HCEC 1CT (cell line): ENCODE data around the gene TNS1.
"Not testable (repeated sequence)": the region's sequence is repeated elsewhere in the genome, so short reads cannot be mapped to it uniquely, and the experiment has no call there.

ENCODE experiments used
- DNase-seq: peaks from one replicate; pipeline ENCODE4 v3.0.0-alpha.2; 2017

TNS1 gene

DNA sequence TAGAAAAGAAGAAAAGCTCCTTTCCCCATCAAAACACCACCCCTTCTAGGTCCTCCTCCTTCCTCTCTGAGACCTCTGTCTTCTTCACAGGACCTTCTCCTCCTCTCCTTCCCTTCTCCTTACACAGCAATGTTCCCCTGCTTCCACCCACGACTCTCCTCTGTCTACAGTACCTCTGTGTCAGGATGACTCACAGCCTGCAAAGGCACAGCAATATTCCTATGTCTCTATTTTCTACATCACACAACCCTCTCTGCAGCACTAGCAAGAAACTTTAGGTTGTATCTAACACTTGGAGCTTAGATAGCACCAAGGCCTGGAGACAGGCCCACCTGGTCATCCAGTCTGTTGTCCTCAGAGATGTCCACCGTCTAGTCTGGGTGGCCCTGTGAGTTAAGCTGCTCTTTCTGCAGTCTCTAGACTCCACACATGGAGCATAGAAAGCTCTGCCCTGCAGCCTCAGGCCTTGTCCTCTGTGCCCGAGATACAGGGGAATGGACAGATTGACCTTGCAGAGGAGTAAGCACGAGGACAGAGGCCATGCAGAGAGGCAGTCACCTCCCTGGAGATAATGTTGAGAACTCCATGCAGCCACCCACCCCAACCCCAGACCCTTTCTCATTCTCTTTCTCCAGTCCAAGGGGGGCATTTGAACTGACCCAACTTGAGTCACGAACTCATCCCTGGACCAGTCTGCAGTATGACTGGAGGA, 212.0 kb downstream of the TNS1 start:
- peak; percentile 54 for DNase-seq

DNA sequence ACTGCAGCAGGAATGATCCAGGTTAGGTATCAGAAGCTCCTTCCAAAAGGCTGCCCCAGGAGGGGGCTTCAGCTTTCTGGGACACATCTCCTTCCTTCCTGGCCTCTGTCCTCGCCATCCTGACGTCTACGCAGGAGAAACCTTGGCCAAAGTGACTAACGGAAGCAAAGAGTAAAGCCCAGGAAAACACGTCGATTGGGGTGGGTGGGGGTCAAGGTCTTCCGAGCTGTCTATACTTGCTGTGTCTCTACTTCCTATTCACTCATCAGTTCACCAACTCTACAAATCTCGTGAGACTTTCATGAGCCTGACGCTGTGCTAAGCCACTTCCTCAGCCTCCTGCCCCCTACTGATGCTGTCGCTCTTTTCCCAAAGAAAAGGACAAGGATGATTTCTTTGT, 212.6 kb downstream of the TNS1 start:
- DNase-seq: no peak

DNA sequence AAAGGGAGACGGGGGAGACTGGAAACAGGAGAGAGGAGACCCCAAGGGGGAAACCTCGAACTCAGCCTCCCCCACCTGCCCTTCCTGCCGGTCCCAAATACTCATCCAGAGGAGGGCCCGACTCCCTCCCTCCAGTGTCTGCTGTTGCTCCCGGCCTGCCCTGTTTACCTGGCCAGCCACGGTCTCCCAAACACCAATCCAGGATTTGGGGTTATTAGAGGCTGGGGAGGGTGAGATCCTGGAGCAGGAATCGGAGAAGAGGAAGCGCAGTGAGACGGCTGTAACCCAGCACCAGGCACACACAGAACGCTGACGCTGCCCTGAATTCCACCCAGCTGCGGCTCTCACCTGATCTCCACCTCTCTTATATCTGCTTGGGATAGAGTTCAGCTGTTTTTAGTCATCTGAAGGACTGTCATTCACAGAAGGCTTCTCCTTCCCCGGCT, 213.0 kb downstream of the TNS1 start:
- DNase-seq: no peak

DNA sequence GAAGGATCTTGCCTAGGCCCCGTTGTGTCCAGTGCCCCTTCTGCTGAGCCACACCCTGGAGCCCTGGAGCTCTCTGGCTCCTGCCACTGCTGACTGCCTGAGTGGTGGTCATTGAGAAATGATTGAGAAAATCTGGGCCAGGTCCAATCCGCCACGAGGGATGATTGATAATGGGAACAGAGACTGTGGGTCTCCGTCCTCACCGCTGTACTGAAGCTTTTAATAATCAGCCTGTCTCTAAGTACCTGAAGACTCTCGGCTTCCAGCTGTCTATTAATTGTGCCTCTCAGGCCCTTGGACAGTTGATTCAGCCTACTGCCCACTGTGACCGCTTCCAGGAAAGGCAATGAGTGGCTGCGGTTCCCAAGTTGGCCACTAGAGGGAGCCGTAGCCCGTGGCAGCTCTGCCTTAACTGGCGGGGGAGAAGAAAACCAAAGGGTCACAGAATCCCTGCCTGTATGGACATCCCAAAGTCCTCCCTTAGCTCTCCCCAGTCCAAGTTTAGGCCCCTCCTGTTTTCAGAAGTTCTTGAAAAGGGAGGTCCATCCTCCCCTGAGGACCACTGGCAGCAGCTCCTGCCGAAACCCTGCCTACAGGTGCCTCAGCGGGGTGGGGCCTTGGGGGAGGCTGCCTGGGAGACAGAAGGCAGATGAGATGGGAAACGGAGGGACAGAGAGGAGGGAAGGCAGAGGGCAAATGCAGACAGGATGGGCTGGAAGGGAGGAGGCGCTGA, 213.6 kb downstream of the TNS1 start:
- peak; percentile 34 for DNase-seq

DNA sequence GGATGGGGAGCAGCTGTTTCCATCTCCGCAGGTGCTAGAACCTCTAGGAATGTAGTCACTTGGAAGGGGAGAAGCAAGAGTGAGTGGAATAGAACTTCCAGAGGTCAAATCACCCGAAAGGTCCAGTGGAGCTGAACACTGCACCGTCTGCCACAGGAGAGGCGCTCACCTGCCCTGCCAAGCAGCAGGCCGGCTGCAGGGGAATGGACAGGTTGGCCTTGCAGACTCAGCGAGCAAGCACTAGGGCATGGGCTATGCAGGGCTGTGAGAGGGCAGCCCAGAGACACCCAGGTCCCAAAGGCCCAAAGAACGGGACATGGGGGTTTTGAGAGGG, 214.2 kb downstream of the TNS1 start:
- DNase-seq: no peak

DNA sequence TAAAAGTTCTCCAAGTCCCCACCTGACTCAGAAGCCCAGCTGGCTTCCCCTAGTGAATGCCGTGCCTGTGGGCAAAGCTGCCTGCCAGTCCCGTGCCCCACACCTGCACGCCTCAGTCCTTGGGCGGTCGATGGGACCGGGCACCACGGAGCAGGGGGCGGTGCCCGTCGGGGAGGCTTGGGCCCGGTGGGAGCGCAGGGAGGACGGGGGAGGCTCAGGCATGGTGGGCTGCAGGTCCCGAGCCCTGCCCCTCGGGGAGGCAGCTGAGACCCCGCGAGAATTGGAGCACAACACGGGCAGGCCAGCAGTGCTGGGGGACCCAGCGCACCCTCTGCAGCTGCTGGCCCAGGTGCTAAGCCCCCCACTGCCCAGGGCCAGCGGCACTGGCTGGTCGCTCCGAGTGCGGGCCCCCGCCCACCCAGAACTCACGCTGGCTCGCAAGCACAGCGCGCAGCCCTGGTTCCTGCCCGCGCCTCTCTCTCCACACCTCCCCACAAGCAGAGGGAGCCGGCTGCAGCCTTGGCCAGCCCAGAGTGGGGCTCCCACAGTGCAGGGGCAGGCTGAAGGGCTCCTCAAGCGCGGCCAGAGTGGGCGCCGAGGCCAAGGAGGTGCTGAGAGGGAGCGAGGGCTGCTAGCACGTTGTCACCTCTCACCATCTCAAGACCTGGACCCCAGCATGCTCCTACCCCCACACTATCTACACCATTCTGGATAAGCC, 215.5 kb downstream of the TNS1 start:
- no peak for DNase-seq

DNA sequence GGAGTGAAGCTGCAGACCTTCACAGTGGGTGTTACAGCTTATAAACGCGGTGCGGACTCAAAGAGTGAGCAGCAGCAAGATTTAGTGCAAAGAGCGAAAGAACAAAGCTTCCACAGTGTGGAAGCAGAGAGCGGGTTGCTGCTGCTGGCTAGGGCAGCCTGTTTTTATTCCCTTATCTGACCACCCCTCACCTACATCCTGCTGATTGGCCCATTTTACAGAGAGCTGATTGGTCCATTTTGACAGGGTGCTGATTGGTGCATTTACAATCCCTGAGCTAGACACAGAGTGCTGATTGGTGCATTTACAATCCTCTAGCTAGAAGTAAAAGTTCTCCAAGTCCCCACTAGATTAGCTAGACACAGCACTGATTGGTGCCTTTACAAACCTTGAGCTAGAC, 216.2 kb downstream of the TNS1 start:
- not testable (repeated sequence) for DNase-seq

DNA sequence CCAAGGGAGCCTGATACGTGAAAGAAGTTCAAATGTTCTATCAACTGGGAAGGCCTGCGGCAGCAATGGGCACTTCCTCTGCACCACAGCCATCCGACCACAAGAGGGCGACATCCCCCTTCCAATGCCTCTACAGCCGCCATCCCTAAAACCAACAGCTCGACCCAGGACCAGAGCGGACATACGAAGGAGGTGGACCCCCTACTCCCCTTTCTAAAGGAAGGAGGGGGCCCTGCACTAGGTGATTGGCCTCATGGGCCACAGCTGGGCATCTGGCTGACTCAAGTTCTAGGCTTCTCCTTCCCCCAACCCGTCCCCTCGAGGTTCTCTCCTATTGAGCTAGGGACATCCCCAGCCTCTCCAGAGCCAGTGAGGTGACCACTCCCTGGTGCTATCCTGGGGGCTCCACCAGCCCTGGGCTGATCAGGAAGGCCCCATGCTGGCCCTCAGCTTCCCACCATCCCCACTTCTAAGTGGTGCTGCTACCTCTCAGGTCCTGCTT, 217.2 kb downstream of the TNS1 start:
- DNase-seq: peak; percentile 31

DNA sequence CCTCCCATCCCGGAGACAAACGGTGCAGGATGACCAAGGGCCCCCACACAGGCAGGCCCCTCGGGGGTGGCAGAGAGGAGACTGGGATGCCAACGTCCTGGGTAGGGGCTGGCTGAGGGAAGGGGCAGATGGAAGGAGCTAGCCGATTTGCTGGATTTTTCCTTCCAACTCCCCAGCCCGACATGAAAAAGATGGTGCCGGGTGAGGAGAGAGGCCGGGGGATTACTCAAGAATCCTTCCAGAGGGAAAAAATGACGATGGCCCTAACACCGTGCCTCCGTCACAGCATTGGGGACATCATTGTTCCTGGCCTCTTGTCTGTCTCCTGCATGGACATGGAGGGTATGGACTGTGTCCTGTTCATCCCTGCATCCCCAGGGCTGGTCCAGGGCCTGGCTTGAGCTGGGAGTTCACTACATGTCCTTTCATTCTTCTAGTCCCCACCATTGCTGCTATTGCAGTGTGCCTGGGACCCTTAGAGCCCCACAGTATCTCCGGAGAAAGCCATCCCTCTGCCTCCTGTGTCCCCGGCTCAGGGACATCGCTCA, 217.7 kb downstream of the TNS1 start:
- no peak for DNase-seq

DNA sequence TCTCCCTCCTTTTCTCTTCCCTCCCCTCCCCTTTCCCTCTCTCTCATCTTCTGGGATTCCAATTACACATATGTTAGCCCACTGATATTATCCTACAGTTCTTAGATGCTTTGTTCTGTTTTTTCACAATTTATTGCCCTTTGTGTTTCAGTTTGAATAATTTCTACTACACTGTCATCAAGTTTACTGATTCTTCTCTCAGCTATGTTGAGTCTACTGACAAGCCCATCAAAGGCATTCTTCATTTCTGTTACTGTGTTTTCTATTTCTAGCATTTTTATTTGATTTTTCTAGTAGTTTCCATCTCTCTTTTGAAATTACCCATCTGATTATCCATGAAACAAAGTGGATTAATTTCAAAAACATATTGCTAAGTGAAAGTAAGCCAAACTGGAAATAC, 219.6 kb downstream of the TNS1 start:
- no peak for DNase-seq

DNA sequence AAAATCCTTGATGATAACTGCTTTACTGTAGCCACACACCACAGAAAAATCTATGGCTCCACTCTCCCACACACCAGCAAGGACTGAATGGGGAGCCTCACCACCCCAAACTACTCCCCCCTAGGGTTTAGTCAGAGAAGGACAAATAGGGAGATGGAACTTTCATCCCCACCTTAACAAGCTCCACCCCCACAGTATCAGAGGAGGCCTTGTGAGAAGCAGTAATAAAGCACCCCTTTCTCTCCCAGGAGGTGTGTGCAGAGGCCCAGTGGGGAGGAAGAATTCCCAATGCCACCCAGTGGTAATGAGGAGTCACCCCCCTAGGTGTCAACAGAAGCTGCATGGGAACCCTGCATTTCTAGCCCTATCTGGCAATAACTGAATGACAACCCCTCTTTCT, 224.9 kb downstream of the TNS1 start:
- DNase-seq: no peak

DNA sequence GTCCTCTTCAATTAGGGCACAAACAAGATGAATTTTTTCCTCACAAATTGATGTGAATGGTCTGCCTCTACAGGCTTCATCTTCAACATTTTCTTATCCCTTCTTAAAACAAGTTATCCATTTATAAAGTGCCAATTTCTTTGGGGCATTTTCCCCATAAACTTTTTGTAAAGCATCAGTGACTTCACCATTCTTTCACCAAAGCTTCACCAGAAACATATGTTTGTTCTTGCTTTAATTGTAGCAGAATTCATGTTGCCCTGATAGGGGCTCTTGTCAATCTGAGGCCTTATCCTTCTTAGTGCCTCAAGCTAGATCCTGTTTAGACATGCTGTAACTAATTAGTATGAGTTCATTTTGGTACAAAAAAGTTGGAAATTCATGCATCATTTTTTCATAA, 226.2 kb downstream of the TNS1 start:
- DNase-seq: no peak

DNA sequence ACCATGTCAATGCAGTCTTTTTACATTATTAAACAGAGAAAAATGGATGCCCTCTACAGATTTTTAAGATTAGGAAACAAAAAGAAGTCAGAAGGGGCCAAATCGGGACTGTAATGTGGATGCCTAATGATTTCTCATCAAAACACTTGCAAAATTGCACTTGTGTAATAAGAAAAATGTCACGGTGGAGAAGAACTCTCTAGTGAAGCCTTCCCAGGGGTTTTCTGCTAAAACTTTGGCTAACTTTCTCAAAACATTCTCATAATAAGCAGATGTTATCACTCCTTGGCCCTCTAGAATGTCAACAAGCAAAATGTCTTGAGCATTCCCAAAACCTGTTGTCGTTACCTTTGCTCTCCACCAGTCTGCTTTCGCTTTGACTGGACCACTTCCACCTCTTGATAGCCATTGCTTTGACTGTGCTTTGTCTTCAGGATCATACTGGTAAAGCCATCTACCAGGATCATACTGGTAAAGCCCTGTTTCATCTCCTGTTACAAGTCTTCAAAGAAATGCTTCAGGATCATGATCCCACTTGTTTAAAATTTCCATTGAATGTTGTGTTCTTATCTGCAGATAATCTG, 226.8 kb downstream of the TNS1 start:
- no peak for DNase-seq

DNA sequence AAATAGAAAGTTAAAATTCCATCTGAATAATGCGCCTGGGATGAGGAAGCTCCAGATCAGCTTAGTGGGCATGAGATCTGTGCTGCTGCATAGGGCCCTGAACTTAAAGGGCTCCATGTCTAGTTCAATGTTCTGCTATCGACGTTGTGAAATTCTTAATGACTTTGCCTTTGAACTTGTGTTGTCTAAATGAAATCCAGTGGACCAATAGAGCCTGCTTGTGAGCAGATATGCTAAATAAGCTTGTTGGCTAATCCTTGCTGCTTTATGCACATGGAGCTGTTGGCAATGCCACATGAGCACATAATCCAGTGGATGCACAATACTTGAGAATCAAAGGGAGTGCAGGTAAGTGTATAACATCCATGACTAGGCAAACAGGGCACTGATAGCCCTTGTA, 228.6 kb downstream of the TNS1 start:
- DNase-seq: no peak

DNA sequence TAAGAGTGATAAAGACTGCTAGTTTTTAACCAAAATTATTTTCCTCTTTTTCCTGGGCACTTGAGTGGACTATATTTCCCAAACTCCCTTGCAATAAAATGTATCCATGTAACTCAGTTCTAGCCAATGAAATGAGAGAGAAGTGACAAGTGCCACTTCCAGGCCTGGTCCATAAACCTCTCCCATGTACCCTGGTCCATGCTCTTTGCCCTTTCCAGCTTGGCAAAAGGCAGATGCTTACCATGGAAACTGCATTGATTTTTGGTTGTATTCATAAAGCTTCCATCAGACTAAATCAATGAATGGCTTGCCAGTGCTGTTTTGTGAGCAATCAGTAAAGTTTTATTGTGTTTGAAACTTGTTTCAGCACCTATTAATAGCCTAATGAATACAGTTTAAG, 229.3 kb downstream of the TNS1 start:
- no peak for DNase-seq

DNA sequence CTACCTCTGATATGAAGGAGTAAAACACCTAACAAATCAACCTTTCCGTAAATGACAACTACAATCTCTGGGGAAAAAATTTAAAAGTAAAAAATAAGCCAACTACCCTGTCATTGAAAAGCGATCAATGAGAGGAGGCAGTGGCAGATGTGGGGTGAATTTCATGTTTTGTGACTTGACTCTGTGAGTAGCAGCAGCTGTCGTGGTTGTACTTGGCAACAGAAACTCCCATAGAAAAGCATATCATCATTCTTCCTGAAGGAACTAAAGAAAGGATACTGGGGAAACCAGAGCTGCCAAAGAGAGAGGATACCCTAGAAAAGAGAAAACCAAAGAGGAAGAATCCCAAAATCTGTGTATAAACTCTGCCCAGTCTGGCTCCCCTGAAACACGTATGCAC, 236.4 kb downstream of the TNS1 start:
- no peak for DNase-seq

DNA sequence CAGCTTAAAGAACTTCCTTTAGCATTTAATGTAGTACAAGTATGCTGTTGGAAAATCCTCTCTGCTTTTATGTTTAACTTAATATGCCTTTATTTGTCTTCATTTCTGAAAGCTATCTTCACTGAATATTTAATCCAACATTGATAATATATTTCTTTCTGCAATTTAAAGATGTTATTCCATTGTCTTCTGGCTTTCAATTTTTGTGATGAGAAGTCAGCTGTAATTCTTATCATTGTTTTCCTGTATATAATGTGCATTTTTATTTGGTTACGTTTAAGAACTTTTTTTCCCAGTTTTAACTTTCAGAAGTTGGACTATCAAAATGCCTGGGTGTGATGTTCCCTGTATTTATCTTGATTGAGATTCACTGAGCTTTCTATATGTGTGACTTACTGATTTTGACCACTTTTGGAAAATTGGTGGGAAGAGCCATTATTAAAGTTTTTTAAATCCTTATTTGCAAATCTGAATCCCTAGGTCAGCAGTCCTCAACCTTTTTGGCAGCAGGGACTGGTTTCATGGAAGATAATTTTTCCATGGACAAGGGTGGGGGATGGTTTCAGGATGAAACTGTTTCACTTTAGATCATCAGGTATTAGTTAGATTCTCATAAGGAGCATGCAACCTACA, 241.0 kb downstream of the TNS1 start:
- no peak for DNase-seq

DNA sequence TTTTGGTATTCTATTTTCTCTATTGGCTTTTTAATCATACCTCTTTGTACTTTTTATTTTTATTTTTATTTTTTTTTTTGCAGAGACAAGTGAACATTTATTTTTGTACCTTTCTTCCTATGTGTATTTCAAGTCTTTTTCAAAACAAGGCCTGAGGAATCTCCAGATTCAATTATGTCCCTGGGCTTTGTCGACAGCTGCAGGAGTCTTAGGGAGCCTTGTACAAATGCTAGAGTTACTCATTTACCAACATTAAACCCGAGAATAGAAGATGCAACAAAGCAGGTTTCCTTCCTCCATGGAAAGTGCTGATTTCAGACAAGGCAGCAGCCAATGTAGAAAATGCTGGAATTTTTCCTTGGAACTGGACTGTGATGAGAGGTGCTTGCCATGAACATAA, 242.8 kb downstream of the TNS1 start:
- DNase-seq: no peak

DNA sequence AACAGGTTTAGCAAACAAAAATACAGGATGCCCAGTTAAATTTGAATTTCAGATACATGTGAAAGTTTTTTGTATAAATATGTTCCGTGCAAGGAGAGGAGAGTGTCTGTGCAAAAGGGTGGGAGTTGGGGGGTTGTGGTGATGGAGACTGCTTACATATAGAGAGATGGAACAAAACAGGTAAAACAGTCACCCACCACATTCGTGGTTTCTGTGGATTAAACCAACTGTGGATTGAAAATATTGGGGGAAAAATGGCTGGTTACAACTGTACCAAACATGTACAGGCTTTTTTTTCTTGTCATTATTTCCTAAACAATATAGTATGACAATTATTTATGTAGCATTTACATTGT, 245.7 kb downstream of the TNS1 start:
- no peak for DNase-seq

DNA sequence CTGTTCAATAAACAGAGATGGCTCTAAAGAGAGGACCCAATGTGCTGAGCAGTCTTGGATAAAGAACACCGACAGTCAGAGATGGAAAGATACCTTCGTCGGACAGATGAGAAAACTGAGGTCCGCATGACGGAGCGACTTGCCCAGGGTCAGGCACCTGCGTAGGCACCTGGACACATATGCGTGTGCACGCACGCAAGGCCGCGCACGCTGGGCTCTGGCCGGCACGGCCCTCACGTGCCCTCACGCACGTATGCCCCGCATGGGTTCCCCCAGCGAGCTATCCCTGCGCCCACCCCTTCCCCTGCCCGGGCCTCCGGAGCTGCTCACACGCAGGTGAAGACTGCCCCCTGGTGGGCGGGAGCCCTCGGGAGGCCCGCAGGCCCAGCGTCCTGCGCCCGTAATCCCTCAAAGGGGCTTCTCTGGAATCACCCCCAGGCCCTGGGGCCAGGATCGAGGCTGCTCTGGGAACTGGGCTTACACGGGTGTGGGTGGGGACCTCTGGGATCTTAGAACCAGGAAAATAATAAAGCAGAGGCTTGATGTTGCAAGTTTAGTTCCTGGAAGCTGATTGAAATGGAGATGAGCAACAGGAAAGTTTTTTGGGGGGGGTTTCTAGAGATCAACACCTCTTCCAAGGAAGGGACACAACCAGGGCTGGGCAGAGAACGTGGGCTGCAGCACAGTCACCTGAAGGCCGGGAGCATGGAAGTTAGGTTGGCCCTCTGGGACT, 246.3 kb downstream of the TNS1 start:
- peak; percentile 15 for DNase-seq

DNA sequence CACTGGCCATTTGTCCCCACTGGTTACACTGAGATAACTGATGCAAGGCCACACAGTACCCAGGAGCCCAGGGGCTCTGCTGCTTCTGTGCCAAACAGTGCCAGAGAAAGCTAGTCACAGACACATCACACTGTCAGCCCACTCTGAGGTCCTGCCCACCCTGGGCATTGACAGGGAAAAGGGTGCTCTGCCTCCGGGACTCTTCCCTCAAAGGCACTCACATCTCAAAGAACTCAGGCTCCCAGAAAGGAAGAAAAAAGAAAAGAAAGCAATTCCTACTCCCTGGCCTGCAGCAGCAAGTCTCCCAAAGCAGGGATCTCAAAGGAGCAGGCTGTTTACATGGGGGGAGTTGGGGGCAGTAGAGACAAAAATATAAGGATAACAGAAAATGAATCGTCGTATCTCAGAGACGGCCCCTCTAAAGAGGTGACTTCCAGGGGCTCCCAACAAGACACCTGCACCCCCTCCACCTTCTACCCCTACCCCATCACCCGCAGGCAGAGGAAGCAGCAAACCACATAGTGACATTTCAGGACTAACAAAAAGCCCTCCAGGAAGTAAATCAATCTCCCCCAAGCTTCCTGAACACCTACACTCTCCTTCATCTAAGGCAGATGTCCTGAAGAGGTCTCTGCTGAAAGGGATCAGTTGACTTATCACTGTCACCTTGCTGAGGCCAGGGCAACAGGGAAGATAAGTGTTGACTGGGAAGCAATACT, 247.6 kb downstream of the TNS1 start:
- DNase-seq: no peak
